Measurements from ENCODE around the gene WDR46.

WDR46 gene

GRCh38 chr6:33313709-33314514 is 24.9 kb upstream of the WDR46 start, which contains the start of gene TAPBP:
Gene TAPBP (minus strand): TSS chr6:33314078. CDS start chr6:33314041, 37 bp downstream.
- DNase-seq (ENCODE audit: extremely low read depth, low read depth): no peak
- no peak for TF ChIP-seq CTCF (IDR thresholded peaks at IDR 0.05; ENCODE audit: low read depth, low read length, missing control alignments)
- peak within 1 kb of the TSS; percentile 79 for H3K4me3 ChIP-seq (replicated peaks; ENCODE audit: low read depth, low read length)

- DNase-seq (ENCODE audit: extremely low read depth, low read depth): no peak
- TF ChIP-seq CTCF (IDR thresholded peaks at IDR 0.05; ENCODE audit: low read depth, low read length, missing control alignments): no peak
- peak overlapping the region; percentile 79 for H3K4me3 ChIP-seq (replicated peaks; ENCODE audit: low read depth, low read length)
Measured at GRCh38 chr6:33313105-33313708, 24.2 kb upstream of the WDR46 start.

GRCh38 chr6:33312361-33313104 is 23.5 kb upstream of the WDR46 start:
- H3K4me3 ChIP-seq (replicated peaks; ENCODE audit: low read depth, low read length): peak overlapping the region; percentile 79
- no peak for DNase-seq (ENCODE audit: extremely low read depth, low read depth)

GRCh38 chr6:33306356-33306755 is 17.3 kb upstream of the WDR46 start:
- H3K4me3 ChIP-seq (replicated peaks; ENCODE audit: low read depth, low read length): no peak overlapping the region
- DNase-seq (ENCODE audit: extremely low read depth, low read depth): no peak
- TF ChIP-seq CTCF (IDR thresholded peaks at IDR 0.05; ENCODE audit: low read depth, low read length, missing control alignments): no peak

More at GRCh38 chr6:33312361-33313104, 23.5 kb upstream of the WDR46 start:
- TF ChIP-seq CTCF (IDR thresholded peaks at IDR 0.05; ENCODE audit: low read depth, low read length, missing control alignments): no peak

- H3K4me3 ChIP-seq (replicated peaks; ENCODE audit: low read depth, low read length): no peak overlapping the region
- no peak for DNase-seq (ENCODE audit: extremely low read depth, low read depth)
- TF ChIP-seq CTCF (IDR thresholded peaks at IDR 0.05; ENCODE audit: low read depth, low read length, missing control alignments): no peak
Measured at GRCh38 chr6:33305052-33305451, 16.0 kb upstream of the WDR46 start.

GRCh38 chr6:33304216-33304615 is 15.2 kb upstream of the WDR46 start:
- no peak for DNase-seq (ENCODE audit: extremely low read depth, low read depth)
- no peak for TF ChIP-seq CTCF (IDR thresholded peaks at IDR 0.05; ENCODE audit: low read depth, low read length, missing control alignments)
- no peak overlapping the region for H3K4me3 ChIP-seq (replicated peaks; ENCODE audit: low read depth, low read length)
